ENCODE results near the gene FAM131C. TPM values are rescaled to one million over a fixed set of nuclear protein-coding genes. Genes with fewer than 3 reads are reported as not detected.

Gene FAM131C, protein sequence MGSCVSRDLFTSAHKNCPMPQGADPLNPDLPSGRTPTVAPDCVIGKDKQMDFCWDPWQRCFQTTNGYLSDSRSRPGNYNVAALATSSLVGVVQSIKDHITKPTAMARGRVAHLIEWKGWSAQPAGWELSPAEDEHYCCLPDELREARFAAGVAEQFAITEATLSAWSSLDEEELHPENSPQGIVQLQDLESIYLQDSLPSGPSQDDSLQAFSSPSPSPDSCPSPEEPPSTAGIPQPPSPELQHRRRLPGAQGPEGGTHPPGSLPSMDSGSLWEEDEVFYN
- total RNA-seq: not detected
- long read RNA-seq: 0 reads

- DNase-seq (peak in 1 of 2 donors; percentile 48), ATAC-seq (peak; percentile 76)
- intact Hi-C loops (cut with DNase I, micrococcal nuclease): no loop called here
Measured at GRCh38 chr1:16073490-16074119, at the start of gene FAM131C. Gene FAM131C, minus strand, starts transcription at chr1:16073651. Its CDS starts 209 bp downstream, at chr1:16073442.

DNA sequence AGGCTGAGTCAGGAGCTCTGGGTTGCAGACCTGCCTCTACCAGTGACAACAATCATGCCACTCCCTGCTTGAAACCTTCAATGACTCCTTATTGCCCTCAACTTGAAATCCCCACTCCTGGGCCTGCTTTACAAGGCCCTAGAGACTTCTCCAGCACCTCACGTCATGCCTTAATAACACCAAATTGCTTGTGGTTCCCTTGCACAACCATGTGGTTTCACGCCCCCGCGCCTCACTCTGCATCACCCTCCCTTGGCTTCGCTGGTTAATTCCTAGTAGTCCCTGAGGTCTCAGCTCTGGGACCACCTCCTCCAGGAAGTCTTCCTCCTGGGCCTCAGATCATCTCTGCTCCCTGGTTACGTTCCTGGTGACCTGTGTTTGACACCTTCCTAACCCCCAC is 49.5 kb upstream of the FAM131C start:
- peak; percentile 20 for ATAC-seq
- intact Hi-C loops (cut with DNase I, micrococcal nuclease): no loop called here
- DNase-seq: no peak

GRCh38 chr1:16122350-16122881 is 49.0 kb upstream of the FAM131C start:
- no peak for DNase-seq
- intact Hi-C loops (cut with DNase I, micrococcal nuclease): no loop called here
- peak; percentile 20 for ATAC-seq

DNA sequence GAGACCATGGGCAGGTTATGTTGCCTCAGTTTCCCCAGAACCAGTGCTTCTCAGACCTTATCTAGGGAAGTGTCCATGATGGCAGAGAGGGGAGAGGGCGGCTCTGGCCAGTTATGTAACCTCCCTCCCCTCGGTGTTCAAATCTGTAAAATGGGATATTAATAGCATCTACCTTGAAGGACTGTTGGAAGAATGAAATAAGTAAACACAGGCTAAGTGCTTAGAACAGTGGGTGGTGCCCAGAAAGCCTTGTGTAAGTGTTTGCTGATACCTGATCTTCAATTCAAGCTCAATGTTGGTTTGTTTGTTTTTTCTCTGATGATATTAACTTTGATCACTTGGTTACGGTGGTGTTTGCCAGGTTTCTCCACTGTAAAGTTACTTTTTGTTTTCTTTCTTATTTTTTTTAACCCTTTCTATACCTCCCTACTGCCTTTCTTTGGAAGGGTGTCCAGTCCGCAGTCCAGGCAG is 47.5 kb upstream of the FAM131C start:
- no peak for DNase-seq
- ATAC-seq: peak; percentile 45
- intact Hi-C loops (cut with DNase I, micrococcal nuclease): no loop called here

- peak; percentile 8 for ATAC-seq
- no peak for DNase-seq
Measured at GRCh38 chr1:16120407-16120806, 47.0 kb upstream of the FAM131C start.

GRCh38 chr1:16119926-16120325 is 46.5 kb upstream of the FAM131C start:
- intact Hi-C loops (cut with DNase I, micrococcal nuclease): no loop called here
- ATAC-seq: no peak
- no peak for DNase-seq

More at GRCh38 chr1:16120407-16120806, 47.0 kb upstream of the FAM131C start:
- intact Hi-C loops (cut with DNase I, micrococcal nuclease): no loop called here

DNA sequence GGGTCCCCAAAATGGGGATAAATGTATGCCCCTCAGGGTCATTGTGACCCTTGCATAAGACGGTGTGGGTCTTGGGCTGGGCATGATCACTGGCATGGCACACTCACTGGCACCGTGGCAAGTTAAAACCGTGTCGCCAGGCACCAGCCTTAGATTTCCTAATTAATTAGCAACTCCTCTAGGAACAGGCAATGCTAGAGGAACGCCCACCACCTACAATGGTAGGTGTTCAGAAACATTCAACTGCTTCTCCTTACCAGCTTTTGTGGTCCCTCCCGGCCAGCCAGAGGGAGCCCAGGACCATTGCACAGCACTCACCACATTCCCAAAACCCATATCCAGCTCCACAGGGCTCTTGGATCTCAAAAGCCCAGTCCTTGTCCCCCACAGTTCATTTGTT is 46.1 kb upstream of the FAM131C start:
- intact Hi-C loops (cut with DNase I, micrococcal nuclease): no loop called here
- DNase-seq (no peak), ATAC-seq (no peak)

- ATAC-seq: no peak
- no peak for DNase-seq
- intact Hi-C loops (cut with DNase I, micrococcal nuclease): no loop called here
Measured at GRCh38 chr1:16118706-16119105, 45.3 kb upstream of the FAM131C start.

DNA sequence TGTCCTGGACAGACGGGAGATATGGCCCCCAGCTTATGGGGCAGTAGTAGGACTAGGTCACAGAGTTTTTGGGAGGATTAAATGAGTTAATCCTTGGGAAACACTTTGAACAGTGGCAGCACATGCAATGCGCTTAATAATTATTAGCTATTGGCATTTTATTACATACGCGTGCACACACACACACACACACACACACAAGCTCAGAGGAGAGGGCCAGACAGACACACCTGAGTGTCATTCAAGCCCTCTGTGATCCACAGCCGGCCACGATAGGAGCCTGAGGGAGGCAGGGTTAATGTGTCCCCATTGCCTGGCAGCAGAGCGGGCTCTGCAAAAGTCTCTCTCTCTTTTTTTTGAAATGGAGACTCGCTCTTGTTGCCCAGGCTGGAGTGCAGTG is 44.5 kb upstream of the FAM131C start:
- intact Hi-C loops (cut with DNase I, micrococcal nuclease): no loop called here
- ATAC-seq (no peak), DNase-seq (no peak)

DNA sequence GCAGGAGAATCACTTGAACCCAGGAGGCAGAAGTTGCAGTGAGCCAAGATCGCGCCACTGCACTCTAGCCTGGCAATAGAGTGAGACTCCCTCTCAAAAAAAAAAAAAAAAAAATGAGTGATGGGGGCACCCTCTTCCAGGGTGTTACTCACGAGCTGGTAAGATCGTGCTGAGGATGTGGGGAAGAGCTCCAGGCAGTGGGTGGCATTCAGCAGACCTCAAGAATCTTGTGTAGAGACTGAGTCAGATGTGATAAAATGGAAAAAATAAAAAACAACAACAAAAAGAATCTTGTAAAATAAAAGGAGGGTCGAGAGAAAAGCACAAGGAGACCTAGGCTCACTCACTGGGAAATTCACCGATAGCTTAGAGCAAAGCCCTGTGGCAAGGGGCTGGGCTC is 43.9 kb upstream of the FAM131C start:
- intact Hi-C loops (cut with DNase I, micrococcal nuclease): no loop called here
- no peak for ATAC-seq
- no peak for DNase-seq

DNA sequence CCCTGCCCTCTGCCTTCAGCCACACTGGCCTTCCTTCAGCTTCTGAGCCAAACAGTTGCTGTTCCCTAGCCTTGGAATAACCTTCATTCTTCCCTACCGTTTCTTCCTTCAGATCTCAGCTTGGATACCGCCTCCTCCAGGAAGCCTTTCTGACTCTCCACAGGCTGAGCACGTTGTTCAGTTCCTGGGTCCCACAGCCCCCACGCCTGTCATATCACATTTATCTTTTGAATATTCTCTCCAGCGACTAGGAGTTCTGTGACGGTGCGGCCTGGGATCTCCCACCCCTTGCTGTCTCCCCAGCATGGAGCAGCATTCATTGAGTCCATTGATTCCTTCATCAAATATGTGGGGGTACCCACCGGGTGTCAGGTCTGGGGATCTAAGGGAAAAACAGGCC is 43.2 kb upstream of the FAM131C start:
- intact Hi-C loops (cut with DNase I, micrococcal nuclease): no loop called here
- ATAC-seq: no peak
- no peak for DNase-seq

GRCh38 chr1:16116002-16116401 is 42.6 kb upstream of the FAM131C start:
- intact Hi-C loops (cut with DNase I, micrococcal nuclease): no loop called here
- ATAC-seq (no peak), DNase-seq (no peak)

DNA sequence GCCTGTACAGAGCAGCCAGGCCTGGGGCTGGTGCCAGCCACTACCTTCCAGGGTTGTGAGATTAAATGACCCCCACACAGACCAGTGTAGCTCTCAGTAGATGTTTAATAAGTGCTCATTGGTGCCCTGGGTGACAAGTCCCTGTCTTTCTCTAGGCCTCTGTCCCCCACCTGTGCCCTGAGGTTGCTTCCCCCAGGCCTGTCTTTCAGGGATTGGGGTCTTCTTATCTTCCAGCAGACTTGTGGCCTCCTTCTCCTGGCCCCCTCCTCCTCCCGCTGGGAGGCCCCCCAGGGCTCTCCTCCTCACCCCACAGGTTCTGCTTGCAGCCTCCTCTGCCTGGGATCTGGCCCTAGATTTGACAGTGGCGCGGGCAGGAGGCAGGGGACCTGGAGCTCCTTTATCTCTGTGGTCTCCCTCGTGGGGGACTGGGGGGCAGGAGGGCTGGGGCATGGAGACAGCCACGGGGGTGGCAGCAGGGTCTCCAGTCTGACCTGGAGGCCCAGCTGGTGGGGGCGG is 42.1 kb upstream of the FAM131C start:
- ATAC-seq (no peak), DNase-seq (no peak)
- intact Hi-C loops (cut with DNase I, micrococcal nuclease): no loop called here

GRCh38 chr1:16114527-16115467 is 41.3 kb upstream of the FAM131C start:
- intact Hi-C loops (cut with DNase I, micrococcal nuclease): no loop called here
- no peak for DNase-seq
- ATAC-seq: no peak

GRCh38 chr1:16112596-16113555 is 39.4 kb upstream of the FAM131C start:
- intact Hi-C loops (cut with DNase I, micrococcal nuclease): no loop called here
- ATAC-seq: no peak
- no peak for DNase-seq

DNA sequence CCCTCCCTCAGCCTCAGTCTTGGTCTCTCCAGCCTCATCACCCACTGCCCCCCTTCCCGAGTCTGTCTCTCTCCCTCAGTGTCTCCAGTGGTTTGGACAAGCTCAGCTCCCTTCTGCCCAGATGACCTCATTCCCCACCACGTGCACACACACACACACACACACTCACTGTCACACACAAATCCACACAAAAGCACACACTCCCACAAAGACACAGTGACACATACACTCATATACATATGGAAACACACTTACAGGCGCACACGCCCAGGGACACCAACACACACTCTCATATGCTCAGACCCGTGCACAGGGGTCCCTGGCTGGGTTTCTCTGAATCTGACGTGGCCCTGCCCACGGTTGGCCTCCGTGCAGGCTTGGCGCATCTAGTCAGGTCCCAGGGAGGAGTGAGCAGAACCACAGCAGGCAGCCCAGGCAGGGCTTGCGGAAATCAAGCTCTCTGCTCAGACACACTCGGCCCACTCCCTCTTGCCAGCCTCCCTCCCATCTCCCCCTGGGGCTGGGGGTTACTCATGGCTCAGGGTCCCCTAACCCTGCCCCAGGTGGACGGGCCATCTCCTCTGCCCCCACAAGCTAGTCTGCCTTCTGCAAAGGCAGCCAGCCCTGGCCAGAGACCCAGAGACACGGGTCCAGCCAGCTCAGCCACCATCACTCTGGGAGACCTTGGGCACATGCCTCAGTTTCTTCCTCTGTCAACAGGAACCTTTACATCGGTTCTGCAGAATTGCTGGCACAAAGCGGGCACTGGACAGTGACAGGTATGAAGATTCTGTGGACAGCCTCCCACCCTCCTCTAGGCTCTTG is 38.5 kb upstream of the FAM131C start:
- ATAC-seq (no peak), DNase-seq (no peak)
- intact Hi-C loops (cut with DNase I, micrococcal nuclease): no loop called here

DNA sequence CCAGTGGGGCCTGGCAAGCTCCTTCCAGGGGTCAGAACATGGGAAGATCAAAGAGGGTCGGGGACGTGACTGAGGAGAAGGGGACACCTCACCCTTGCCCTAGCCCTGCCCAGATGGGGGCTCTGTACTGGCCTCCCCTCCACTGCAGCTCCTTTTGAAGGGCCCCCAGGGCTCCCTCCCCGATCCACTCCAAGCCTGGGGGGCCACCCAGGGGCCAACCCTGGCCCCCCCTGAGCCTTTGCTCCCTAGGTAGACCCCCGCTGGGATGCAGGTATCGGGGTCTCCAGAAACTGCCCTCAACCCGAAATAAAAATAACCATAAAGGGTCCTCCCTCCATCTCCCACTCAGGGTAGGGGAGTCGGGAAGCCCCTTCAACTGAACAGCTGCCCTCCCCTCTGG is 37.4 kb upstream of the FAM131C start:
- intact Hi-C loops (cut with DNase I, micrococcal nuclease): no loop called here
- ATAC-seq: no peak
- DNase-seq: no peak
